Superior temporal gyrus (tissue), 1 donor: ENCODE results near the gene CDC25B.
"Not testable (repeated sequence)": the region's sequence is repeated elsewhere in the genome, so short reads cannot be mapped to it uniquely, and the experiment has no call there.

Experiments
- DNase-seq: peaks from one replicate; pipeline ENCODE4 v3.0.0-alpha.2; 2016; ENCODE audit errors: extremely low spot score

CDC25B gene

DNA sequence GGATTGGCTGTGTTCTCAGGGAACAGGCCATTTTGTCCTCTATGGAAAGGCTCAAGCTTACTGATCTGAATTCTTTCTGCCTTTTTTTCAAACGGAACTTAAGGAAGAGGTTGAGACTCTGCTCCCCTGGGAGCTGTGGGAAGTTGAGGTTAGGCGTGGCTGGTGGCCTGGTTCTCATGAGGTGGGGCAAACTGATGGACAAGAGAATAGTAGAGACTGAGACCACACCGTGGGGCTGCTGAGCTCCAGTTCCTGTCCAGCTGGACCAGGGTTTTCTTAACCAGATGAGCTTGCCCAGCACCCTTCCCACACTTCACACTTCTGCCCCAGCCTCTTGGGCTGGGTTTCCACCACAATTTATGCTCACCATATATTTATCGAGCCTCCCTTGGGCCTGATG lies 30.3 kb downstream of the CDC25B start:
- DNase-seq, result no peak

DNA sequence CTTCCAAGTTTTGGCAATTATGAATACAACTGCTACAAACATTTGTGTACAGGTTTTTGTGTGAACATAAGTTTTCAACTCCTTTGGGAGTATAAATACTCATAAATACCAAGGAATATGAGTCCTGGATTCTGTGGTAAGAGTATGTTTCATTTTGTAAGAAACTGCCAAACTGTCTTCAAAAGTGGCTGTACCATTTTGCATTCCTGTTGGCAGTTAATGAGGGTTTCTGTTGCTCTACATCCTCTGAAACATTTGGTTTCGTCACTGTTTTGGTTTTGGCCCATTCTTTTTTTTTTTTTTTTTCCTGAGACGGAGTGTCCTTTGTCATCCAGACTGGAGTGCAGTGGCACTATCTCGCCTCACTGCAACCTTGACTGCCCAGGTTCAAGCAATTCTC lies 32.7 kb downstream of the CDC25B start:
- DNase-seq, result no peak

DNA sequence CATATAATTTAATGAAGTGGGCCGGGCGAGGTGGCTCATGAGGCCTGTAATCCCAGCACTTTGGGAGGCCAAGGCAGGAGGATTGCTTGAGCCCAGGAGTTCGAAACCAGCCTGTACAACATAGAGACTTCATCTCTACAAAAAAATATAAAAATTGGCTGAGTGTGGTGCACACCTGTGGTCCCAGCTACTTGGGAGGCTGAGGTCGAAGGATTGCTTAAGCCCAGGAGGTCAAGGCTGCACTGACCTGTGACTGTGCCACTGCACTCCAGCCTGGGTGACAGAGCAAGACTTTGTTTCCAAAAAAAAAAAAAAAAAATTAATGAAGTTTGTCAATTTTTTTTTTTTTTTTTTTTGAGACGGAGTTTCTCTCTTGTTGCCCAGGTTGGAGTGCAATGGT lies 33.8 kb downstream of the CDC25B start:
- DNase-seq, result not testable (repeated sequence)

DNA sequence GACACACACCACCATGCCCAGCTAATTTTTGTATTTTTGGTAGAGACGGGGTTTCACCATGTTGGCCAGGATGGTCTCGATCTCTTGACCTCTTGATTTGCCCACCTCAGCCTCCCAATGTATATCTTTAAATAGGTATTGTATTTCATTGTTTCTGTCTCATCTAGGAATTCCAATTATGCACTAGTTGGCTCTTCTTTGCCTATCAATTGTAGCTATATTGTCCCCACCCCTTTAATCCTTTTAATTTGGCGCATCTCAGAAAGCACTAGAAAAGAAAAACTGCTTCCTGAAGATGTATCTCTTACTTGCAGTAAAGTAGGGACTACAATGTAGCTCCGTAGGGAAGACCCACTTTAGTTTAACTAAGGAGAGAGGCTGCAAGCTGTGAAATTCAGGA lies 40.0 kb downstream of the CDC25B start:
- DNase-seq, result no peak

DNA sequence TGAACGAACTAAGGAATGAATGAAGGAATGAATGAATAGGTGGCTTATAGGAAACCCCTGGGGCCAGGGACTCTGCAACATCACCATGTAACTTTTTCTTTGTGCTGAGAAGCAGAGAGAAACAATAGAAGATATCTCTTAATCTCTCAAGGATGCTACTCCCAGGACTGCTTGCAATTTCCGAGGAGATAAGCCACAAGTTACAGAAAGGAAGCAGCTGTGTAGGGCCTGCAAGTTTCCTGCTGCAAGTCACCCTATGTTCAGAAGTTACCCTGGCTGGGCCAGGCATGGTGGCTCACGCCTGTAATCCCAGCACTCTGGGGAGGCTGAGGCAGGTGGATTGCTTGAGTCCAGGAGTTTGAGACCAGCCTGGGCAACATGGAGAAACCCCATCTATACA lies 43.2 kb downstream of the CDC25B start:
- no peak for DNase-seq

DNA sequence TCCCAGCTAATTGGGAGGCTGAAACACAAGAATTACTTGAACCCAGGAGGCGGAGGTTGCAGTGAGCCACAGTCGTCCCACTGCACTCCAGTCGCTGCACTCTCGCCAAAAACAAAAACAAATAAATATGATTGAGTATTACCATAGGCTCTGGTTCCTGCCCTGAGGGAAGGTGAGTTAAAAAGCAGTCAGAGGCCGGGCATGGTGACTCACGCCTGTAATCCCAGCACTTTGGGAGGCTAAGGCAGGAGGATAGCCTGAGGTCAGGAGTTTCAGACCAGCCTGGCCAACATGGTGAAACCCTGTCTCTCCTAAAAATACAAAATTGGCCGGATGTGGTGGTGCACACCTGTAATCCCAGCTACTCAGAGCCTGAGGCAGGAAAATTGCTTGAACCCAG lies 44.1 kb downstream of the CDC25B start:
- not testable (repeated sequence) for DNase-seq

DNA sequence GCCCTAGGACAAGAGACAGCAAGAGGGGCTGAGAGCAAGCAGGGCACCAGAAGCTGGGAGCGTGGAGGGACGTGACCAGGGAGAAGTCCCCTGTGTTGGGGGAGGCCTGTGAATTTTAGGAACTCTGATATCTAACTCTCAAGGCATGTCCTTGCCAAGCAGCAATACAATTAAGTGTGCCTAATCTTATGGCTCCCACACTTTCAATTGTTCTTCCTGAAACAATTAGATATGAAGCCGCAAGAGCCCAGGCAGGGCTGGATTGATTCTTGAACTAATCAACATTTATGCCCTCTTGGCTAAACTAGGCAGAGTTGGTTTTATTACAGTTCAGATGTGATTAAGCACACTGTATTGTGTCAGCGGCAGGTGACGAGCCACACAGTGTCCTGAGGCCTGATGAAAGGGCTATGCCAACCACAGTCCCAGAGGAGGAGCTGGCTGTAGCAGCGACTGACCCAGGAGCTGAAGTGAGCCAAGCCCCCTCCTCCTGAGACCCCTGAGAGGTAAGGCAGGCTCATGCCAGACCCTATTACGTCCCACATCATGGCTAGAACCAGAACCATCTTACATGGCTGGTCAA lies 46.3 kb downstream of the CDC25B start:
- DNase-seq, result no peak

DNA sequence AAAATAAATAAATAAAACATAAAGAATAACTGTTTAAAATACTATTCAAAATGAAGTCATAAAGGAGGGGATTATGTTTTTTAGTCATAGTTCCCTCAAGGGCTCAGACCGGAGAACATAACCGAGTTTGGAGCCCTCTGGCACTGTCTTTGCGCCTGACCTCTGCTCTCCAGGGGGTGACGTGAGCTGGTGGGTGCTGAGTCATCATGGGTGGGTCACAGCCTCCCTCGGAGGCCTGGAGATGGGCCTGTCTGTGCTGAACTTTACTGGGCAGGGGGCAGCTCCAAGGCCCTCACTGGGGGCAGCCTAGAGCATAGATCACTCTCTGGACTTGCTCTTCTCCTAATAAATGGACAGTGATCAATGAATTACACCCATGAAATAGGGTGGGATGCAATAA lies 47.4 kb downstream of the CDC25B start:
- DNase-seq, result no peak

DNA sequence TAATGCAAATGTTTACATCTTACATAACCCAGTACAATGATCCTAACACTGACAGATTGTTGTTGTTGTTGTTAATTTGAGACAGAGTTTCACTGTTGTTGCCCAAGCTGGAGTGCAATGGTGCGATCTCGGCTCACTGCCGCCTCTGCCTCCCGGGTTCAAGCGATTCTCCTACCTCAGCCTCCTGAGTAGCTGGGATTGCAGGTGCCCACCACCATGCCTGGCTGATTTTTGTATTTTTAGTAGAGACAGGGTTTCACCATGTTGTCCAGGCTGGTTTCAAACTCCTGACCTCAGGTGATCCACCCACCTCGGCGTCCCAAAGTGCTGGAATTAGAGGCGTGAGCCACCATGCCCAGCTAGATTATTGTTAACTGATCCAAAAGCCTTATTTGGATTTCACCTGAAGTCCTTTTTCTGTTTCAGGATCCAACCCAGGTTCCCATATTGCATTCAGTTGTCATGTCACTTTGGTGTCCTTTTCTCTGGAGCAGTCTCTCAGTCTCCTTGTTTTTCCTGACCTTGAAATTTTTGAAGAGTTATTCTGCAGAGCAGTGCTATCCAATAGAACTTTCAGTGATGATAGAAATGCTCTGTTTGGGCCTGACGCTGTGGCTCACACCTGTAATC lies 48.0 kb downstream of the CDC25B start:
- DNase-seq, result not testable (repeated sequence)

DNA sequence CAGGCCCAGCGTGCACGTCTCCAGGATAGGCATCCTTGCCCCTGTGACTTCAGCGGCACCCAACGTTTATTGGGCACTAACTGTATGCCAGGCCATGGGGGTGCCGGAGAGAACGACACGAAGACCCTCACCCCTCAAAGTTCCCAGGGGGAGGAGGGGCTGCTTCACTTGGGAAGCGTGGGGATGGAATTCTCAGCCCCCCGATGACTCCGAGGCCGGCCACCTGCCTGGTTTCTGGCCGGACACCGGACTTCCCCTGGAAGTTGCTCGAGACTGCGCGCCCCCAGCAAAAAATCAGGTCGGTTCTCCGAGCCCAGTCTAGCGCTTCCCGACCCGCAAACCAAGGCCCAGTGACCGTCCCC lies 50.2 kb downstream of the CDC25B start:
- DNase-seq, result peak; percentile 13

DNA sequence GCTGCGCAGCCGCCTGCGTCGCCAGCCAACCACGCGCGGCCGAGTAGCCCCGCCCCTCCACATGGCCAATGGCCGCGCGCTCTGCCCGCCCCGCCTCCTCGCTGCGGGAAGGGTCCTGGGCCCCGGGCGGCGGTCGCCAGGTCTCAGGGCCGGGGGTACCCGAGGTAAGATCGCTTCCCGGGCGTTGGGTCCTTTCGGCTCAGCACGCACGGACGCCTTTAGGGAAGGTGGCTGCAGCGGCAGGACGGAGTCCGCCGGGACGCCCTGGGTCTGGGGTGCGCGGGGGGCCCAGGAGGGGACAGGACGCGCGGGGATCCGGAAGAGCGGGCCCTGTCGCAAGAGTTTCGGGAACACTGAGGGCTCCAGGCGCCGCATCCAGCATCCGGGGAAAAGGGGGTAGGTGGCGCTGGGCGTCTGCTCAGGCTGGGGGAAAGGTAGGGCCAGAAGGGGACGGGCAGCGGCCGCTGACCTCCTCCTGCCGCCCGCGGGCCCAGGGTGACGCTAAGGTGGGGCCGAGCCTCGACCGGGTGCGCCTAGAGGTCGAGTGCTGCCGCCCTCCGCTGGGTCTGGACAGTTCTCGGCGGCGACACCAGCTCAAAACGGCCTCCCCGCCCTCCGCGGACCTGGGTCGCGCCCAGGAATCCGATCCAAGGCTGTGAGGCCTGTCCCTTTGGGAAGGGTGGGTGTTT lies 50.8 kb downstream of the CDC25B start, which contains the start of gene MAVS:
MAVS (plus strand) TSS at position 95 of the 689 bp plus-strand sequence. CDS start 7,791 bp downstream, outside the sequence.
- peak; percentile 88 for DNase-seq

DNA sequence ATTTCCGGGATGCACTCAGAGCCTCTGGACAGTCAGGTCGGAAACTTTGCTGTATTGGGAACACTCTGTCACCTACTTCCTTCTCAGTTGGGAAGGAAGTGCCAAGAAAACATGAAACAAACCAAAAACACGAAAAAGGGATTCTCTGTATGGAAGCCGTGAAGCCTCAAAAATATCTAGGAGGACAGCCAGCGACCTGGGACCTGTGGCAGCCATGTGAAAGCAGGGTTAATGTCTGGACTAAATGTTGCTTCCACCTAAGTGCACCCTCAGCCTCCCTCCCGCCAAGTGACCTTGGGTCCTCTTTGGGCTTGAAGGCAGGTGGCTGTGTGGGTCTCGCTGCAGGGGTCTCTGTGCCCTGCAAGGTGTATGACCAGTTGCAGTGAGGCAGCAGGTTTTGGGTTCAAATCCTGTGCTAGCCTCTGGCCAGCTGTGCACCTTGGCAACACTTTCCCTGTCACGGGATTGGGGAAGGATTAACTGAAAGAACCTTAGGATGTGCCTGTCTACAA lies 51.4 kb downstream of the CDC25B start:
- peak; percentile 26 for DNase-seq

DNA sequence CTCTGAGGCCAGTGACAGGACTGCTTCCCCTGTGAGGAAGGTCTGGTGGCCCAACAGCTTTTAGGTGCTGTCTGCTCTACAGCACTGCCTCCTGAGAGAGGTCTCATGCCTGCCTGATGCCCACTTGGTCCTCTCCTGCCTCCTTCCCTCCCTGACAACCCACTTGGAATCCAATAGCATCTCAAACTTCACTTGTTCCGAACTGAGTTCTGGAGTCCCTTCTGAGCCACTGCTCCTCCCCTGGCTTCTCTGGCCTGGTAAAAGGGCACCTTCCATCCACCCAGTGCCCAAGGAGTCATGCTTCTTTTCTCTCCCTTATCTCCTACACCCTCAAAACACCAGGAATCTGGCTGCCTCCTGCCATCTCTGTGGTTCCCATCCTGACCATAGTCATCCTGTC lies 52.5 kb downstream of the CDC25B start:
- no peak for DNase-seq

DNA sequence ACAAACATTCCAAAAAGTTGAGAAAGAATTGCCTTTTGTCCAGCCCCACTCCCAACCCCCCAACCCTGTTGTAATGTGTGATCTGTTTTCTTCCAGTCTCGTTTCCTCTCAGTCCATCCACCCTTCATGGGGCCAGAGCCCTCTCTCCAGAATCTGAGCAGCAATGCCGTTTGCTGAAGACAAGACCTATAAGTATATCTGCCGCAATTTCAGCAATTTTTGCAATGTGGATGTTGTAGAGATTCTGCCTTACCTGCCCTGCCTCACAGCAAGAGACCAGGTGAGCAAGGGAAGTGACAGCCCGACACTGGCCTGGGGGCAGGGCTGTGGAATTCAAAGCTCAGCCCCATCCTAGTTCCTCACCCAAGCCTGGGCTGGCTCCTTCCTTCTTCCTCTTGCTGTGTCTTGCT lies 58.4 kb downstream of the CDC25B start:
- DNase-seq, result no peak
